WERI-Rb-1 (cell line): ENCODE data around the gene PHKB.
A peak's percentile ranks its signal among the peaks of the same experiment; 100 is the strongest.

Experiments used
- DNase-seq: peaks from one replicate; pipeline ENCODE4 v3.0.0-alpha.2; 2020
- H3K27ac ChIP-seq: fragments of 250-450 bp; sonication (Bioruptor Pico); 2 replicates; pipeline ENCODE4 v1.5.1; 2020; ENCODE audit warnings: mild to moderate bottlenecking, moderate library complexity
- H3K27me3 ChIP-seq: fragments of 250-450 bp; sonication (Bioruptor Pico); 2 replicates; pipeline ENCODE4 v1.5.1; 2021; ENCODE audit warnings: mild to moderate bottlenecking, low read depth, moderate library complexity; ENCODE audit not compliant: insufficient read depth, severe bottlenecking
- H3K36me3 ChIP-seq: fragments of 250-450 bp; sonication (Bioruptor Pico); 2 replicates; pipeline ENCODE4 v1.5.1; 2020; ENCODE audit warnings: mild to moderate bottlenecking, moderate library complexity
- H3K4me3 ChIP-seq: 2 replicates; pipeline ENCODE4 v1.5.1; 2011; ENCODE audit warnings: low read depth, mild to moderate bottlenecking, control low read depth, low read length
- H3K9me3 ChIP-seq: fragments of 250-450 bp; sonication (Bioruptor Pico); 2 replicates; pipeline ENCODE4 v1.5.1; 2021; ENCODE audit warnings: mild to moderate bottlenecking, moderate library complexity; ENCODE audit not compliant: severe bottlenecking
- CTCF ChIP-seq: IDR thresholded peaks from 2 replicates; pipeline ENCODE4 v1.5.1; 2011; ENCODE audit warnings: low read depth, mild to moderate bottlenecking, control low read depth, inconsistent platforms, low read length

PHKB gene

GRCh38 chr16:47711809-47712208, 250.7 kb downstream of the PHKB start:
- H3K27ac ChIP-seq = no peak overlapping the region

GRCh38 chr16:47712276-47713224, 251.4 kb downstream of the PHKB start:
- DNase-seq = no peak
- Histone ChIP-seq H3K36me3 (no peaks in the 10 kb centered on the region), H3K27me3 (no peaks in the 10 kb centered on the region), H3K9me3 (no peaks in the 10 kb centered on the region), H3K4me3 (no peak overlapping the region), H3K27ac (no peak overlapping the region)
- no peak for TF ChIP-seq CTCF

More at GRCh38 chr16:47711809-47712208, 250.7 kb downstream of the PHKB start:
- H3K27me3 ChIP-seq = no peaks in the 10 kb centered on the region
- H3K9me3 ChIP-seq = no peaks in the 10 kb centered on the region
- DNase-seq = no peak
- TF ChIP-seq CTCF = no peak
- no peak overlapping the region for H3K4me3 ChIP-seq
- H3K36me3 ChIP-seq = no peaks in the 10 kb centered on the region

GRCh38 chr16:47713225-47713595, 252.1 kb downstream of the PHKB start:
- no peak for DNase-seq
- Histone ChIP-seq H3K27me3 (no peaks in the 10 kb centered on the region), H3K27ac (no peak overlapping the region)

GRCh38 chr16:47715442-47716083, 254.4 kb downstream of the PHKB start:
- no peak for TF ChIP-seq CTCF
- H3K4me3 ChIP-seq = no peak overlapping the region
- no peaks in the 10 kb centered on the region for H3K36me3 ChIP-seq
- peak; percentile 20 for DNase-seq
- H3K27me3 ChIP-seq = no peaks in the 10 kb centered on the region
- H3K27ac ChIP-seq = no peak overlapping the region
- H3K9me3 ChIP-seq = no peaks in the 10 kb centered on the region

More at GRCh38 chr16:47713225-47713595, 252.1 kb downstream of the PHKB start:
- TF ChIP-seq CTCF = no peak
- no peaks in the 10 kb centered on the region for H3K9me3 ChIP-seq
- no peaks in the 10 kb centered on the region for H3K36me3 ChIP-seq
- H3K4me3 ChIP-seq = no peak overlapping the region

- Histone ChIP-seq H3K27ac (no peak overlapping the region), H3K27me3 (no peaks in the 10 kb centered on the region), H3K9me3 (no peaks in the 10 kb centered on the region), H3K36me3 (no peaks in the 10 kb centered on the region), H3K4me3 (no peak overlapping the region)
- DNase-seq = no peak
- TF ChIP-seq CTCF = no peak
These were observed 255.4 kb downstream of the PHKB start for GRCh38 chr16:47716571-47716970.
